DOHH2 (cell line): ENCODE results near the gene PCBP3.

ENCODE experiments used
- H3F3A ChIP-seq: fragments of 200-600 bp; sonication (generic), shearing (Covaris generic); 2 replicates; pipeline ENCODE4 v1.6.0; 2016; ENCODE audit warnings: antibody characterized with exemption, mild to moderate bottlenecking; ENCODE audit not compliant: control insufficient read depth, insufficient read depth
- H3K27ac ChIP-seq: fragments of 200-600 bp; sonication (generic); 2 replicates; pipeline ENCODE4 v1.5.1; 2014; ENCODE audit warnings: low read depth, mild to moderate bottlenecking, low read length, moderate library complexity
- H3K27me3 ChIP-seq: fragments of 200-600 bp; sonication (generic); 2 replicates; pipeline ENCODE4 v1.6.1; 2014; ENCODE audit warnings: mild to moderate bottlenecking, low read length, mixed read lengths; ENCODE audit not compliant: control insufficient read depth
- H3K36me3 ChIP-seq: fragments of 200-600 bp; sonication (generic); 2 replicates; pipeline ENCODE4 v1.6.1; 2014; ENCODE audit warnings: mild to moderate bottlenecking, low read length, moderate library complexity, mixed read lengths; ENCODE audit not compliant: control insufficient read depth
- H3K4me1 ChIP-seq: fragments of 200-600 bp; sonication (generic); 2 replicates; pipeline ENCODE4 v1.6.1; 2014; ENCODE audit warnings: mild to moderate bottlenecking, low read length, mixed read lengths; ENCODE audit not compliant: control insufficient read depth
- H3K4me2 ChIP-seq: fragments of 200-600 bp; sonication (generic); 2 replicates; pipeline ENCODE4 v1.6.0; 2014; ENCODE audit warnings: mild to moderate bottlenecking, low read length, moderate library complexity
- H3K4me3 ChIP-seq: fragments of 200-600 bp; sonication (generic); 2 replicates; pipeline ENCODE4 v1.5.1; 2014; ENCODE audit warnings: mild to moderate bottlenecking, low read length, mixed read lengths
- H3K79me2 ChIP-seq: fragments of 200-600 bp; sonication (generic); 2 replicates; pipeline ENCODE4 v1.6.1; 2014; ENCODE audit warnings: mild to moderate bottlenecking, low read length, mixed read lengths; ENCODE audit not compliant: control insufficient read depth
- H3K9me2 ChIP-seq: fragments of 200-600 bp; sonication (generic); replicated peaks from 2 replicates; pipeline ENCODE4 v1.6.1; 2014; ENCODE audit warnings: mild to moderate bottlenecking, low read length, mixed read lengths; ENCODE audit not compliant: control insufficient read depth
- H3K9me3 ChIP-seq: fragments of 200-600 bp; sonication (generic); 2 replicates; pipeline ENCODE4 v1.6.1; 2014; ENCODE audit warnings: antibody characterized with exemption, low read length, mixed read lengths; ENCODE audit not compliant: control insufficient read depth, insufficient read depth
- H4K20me1 ChIP-seq: fragments of 200-600 bp; sonication (generic); 2 replicates; pipeline ENCODE4 v1.6.0; 2014; ENCODE audit warnings: low read depth, mild to moderate bottlenecking, antibody characterized with exemption, low read length, moderate library complexity; ENCODE audit not compliant: control insufficient read depth, insufficient read depth
- CTCF ChIP-seq: fragments of 200-600 bp; sonication (generic); IDR thresholded peaks from one replicate; pipeline ENCODE4 v1.5.1; 2014; ENCODE audit warnings: antibody characterized with exemption, mild to moderate bottlenecking, low read depth, low read length; ENCODE audit not compliant: poor library complexity, severe bottlenecking
- EZH2phosphoT487 ChIP-seq: fragments of 200-600 bp; sonication (generic); IDR thresholded peaks from 2 replicates; pipeline ENCODE4 v1.6.1; 2017; ENCODE audit warnings: borderline replicate concordance, mild to moderate bottlenecking, antibody characterized with exemption, low read length, moderate library complexity, mixed read lengths

The PCBP3 gene

GRCh38 chr21:45980697-45981096, 337.2 kb downstream of the PCBP3 start:
- Histone ChIP-seq H3K36me3 (no peaks in the 10 kb centered on the region), H3F3A (peaks cover 9% of the 10 kb centered on the region), H3K9me3 (peaks cover 13% of the 10 kb centered on the region; the same call in 1 of the 2 replicates), H4K20me1 (no peaks in the 10 kb centered on the region), H3K4me2 (no peak overlapping the region), H3K9me2 (no peaks in the 10 kb centered on the region), H3K27me3 (no peaks in the 10 kb centered on the region), H3K27ac (no peak overlapping the region), H3K4me1 (no peaks in the 10 kb centered on the region), H3K4me3 (no peak overlapping the region), H3K79me2 (no peaks in the 10 kb centered on the region)
- TF ChIP-seq CTCF (no peak), EZH2phosphoT487 (no peak)

DNA sequence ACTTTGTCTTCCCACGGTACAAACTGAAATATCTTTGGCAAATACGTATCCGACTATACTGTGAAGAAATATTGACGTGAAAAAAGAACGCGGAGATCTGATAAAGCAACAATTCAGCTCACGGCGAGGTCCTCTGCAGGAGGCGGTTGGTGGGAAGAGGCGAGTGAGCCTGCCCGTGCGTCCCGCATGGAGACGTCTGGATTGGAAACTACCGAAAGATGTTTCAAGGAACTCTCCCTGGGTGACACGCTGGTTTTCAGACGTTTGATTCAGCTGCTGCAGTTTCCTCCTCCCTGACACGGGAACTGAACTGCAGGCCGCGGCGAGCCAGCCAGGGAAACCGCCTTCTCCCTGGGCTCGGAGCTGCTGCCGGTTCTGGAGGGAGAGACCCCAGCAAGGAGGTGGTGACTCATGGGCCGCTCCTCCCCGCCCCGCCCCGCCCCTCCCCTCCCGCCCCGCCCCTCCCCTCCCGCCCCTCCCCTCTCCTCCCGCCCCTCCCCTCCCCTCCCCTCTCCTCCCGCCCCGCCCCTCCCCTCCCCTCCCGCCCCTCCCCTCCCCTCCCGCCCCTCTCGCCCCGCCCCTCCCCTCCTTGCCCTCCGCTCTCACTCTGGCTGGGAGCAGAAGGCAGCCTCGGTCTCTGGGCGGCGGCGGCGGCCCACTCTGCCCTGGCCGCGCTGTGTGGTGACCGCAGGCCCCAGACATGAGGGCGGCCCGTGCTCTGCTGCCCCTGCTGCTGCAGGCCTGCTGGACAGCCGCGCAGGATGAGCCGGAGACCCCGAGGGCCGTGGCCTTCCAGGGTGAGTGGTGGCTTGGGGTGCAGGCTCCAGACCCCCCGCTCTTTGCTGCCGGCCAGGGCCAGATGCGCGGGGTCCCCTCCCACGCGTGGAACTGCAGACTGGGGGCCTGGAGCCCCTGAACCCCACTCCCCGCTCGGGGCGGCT, 337.9 kb downstream of the PCBP3 start, which contains the start of gene COL6A1:
Gene COL6A1, plus strand, starts transcription at position 620 of the 941 bp plus-strand sequence. Its CDS starts 81 bp downstream, at position 701.
- no peak within 1 kb of the TSS for H3K4me2 ChIP-seq
- TF ChIP-seq CTCF (no peak), EZH2phosphoT487 (no peak)
- no peaks in the 10 kb centered on the region for H4K20me1 ChIP-seq
- H3K9me2 ChIP-seq: no peaks in the 10 kb centered on the region
- peaks cover 15% of the 10 kb centered on the region; the same call in 1 of the 2 replicates for H3K9me3 ChIP-seq
- no peaks in the 10 kb centered on the region for H3K27me3 ChIP-seq
- peaks cover 9% of the 10 kb centered on the region for H3F3A ChIP-seq
- no peaks in the 10 kb centered on the region for H3K4me1 ChIP-seq
- no peaks in the 10 kb centered on the region for H3K36me3 ChIP-seq
- H3K27ac ChIP-seq: no peak within 1 kb of the TSS
- H3K79me2 ChIP-seq: no peaks in the 10 kb centered on the region
- no peak within 1 kb of the TSS for H3K4me3 ChIP-seq

DNA sequence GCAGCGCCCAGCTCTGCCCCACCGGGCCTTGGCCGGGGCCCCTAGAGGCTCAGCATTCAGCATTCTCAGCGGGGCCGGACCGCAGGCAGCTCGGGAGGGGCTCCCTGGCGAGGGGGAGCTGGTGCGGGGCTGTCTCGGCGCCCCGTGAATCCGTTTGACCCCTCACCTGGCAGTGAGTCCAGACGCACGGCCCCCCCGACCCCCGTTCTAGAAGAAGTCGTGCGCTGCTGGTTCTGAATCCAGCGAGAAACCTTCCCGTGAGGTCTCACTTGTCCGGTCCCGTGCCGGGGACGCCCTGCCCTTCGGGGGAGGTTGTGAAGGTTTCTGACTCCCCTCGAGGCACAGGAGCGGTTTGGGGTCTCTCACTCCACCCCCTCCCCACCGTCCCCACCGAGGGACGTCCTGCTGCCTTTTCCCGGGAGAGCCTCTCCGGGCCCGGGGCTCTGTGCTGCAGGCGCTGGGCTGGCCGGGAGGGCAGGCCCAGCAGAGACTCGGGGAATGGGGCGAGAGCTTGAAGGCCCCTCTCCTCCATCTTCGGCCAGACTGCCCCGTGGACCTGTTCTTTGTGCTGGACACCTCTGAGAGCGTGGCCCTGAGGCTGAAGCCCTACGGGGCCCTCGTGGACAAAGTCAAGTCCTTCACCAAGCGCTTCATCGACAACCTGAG, 338.7 kb downstream of the PCBP3 start:
- H3K9me3 ChIP-seq: peaks cover 23% of the 10 kb centered on the region; the same call in 1 of the 2 replicates
- H3K79me2 ChIP-seq: no peaks in the 10 kb centered on the region
- H3K4me3 ChIP-seq: no peak overlapping the region
- H3K27me3 ChIP-seq: no peaks in the 10 kb centered on the region
- H3K4me1 ChIP-seq: no peaks in the 10 kb centered on the region
- H3K27ac ChIP-seq: no peak overlapping the region
- no peaks in the 10 kb centered on the region for H3K36me3 ChIP-seq
- TF ChIP-seq CTCF (no peak), EZH2phosphoT487 (no peak)
- no peaks in the 10 kb centered on the region for H3K9me2 ChIP-seq
- peaks cover 9% of the 10 kb centered on the region for H3F3A ChIP-seq
- no peaks in the 10 kb centered on the region for H4K20me1 ChIP-seq
- H3K4me2 ChIP-seq: no peak overlapping the region
